HEK293 (cell line): Measurements from ENCODE around the gene ABCF1.
A peak's percentile ranks its signal among the peaks of the same experiment; 100 is the strongest.

Source experiments
- BCL11A ChIP-seq: fragments of 450-650 bp; formaldehyde crosslinking; IDR thresholded peaks from 2 replicates; pipeline ENCODE4 v1.5.1; 2016; ENCODE audit warnings: low read depth, missing biosample characterization, missing genetic modification characterization
- HOXA7 ChIP-seq: sonication (generic); formaldehyde crosslinking; IDR thresholded peaks from 2 replicates; pipeline ENCODE4 v1.8.1; 2022; ENCODE audit warnings: missing genetic modification reagents, borderline replicate concordance
- KLF16 ChIP-seq: fragments of 450-650 bp; formaldehyde crosslinking; IDR thresholded peaks from 2 replicates; pipeline ENCODE4 v1.5.1; 2017; ENCODE audit warnings: missing biosample characterization, missing genetic modification characterization
- KLF9 ChIP-seq: fragments of 450-650 bp; formaldehyde crosslinking; IDR thresholded peaks from 2 replicates; pipeline ENCODE4 v1.5.1; 2016; ENCODE audit warnings: missing biosample characterization, missing genetic modification characterization, low read depth
- ZBTB20 ChIP-seq: fragments of 450-650 bp; formaldehyde crosslinking; IDR thresholded peaks from 2 replicates; pipeline ENCODE4 v1.5.1; 2016; ENCODE audit warnings: missing biosample characterization, missing genetic modification characterization
- ZFHX2 ChIP-seq: fragments of 450-650 bp; formaldehyde crosslinking; conservative IDR thresholded peaks from 2 replicates; pipeline ENCODE4 v1.5.1; 2016; ENCODE audit warnings: missing biosample characterization, missing genetic modification characterization
- ZFP69B ChIP-seq: fragments of 450-650 bp; formaldehyde crosslinking; IDR thresholded peaks from 2 replicates; pipeline ENCODE4 v1.5.1; 2016; ENCODE audit warnings: missing biosample characterization, missing genetic modification characterization
- ZNF10 ChIP-seq: fragments of 450-650 bp; formaldehyde crosslinking; IDR thresholded peaks from 2 replicates; pipeline ENCODE4 v1.5.1; 2017; ENCODE audit warnings: missing biosample characterization, missing genetic modification characterization
- ZNF157 ChIP-seq: fragments of 450-650 bp; formaldehyde crosslinking; IDR thresholded peaks from 2 replicates; pipeline ENCODE4 v1.5.1; 2016; ENCODE audit warnings: missing biosample characterization, missing genetic modification characterization
- ZNF624 ChIP-seq: fragments of 450-650 bp; formaldehyde crosslinking; IDR thresholded peaks from 2 replicates; pipeline ENCODE4 v1.5.1; 2017; ENCODE audit warnings: missing biosample characterization, missing genetic modification characterization
- ZNF660 ChIP-seq: fragments of 450-650 bp; IDR thresholded peaks from 2 replicates; pipeline ENCODE4 v1.5.1; 2018; ENCODE audit warnings: missing biosample characterization, mild to moderate bottlenecking, missing genetic modification characterization
- ZNF664 ChIP-seq: fragments of 450-650 bp; formaldehyde crosslinking; IDR thresholded peaks from 2 replicates; pipeline ENCODE4 v1.5.1; 2016; ENCODE audit warnings: missing biosample characterization, missing genetic modification characterization
- ZNF843 ChIP-seq: fragments of 450-650 bp; formaldehyde crosslinking; IDR thresholded peaks from 2 replicates; pipeline ENCODE4 v1.5.1; 2016; ENCODE audit warnings: missing biosample characterization, missing genetic modification characterization
- TF ChIP-seq, protein P1 (sequence below): fragments of 450-650 bp; formaldehyde crosslinking; IDR thresholded peaks from 2 replicates; pipeline ENCODE4 v1.5.1; 2016; ENCODE audit warnings: missing biosample characterization, missing genetic modification characterization
- TF ChIP-seq, protein P2 (sequence below): fragments of 450-650 bp; formaldehyde crosslinking; IDR thresholded peaks from 2 replicates; pipeline ENCODE4 v1.5.1; 2016; ENCODE audit warnings: missing biosample characterization, missing genetic modification characterization
- TF ChIP-seq, protein P3 (sequence below): fragments of 450-650 bp; formaldehyde crosslinking; IDR thresholded peaks from 2 replicates; pipeline ENCODE4 v1.5.1; 2016; ENCODE audit warnings: missing biosample characterization, missing genetic modification characterization
- TF ChIP-seq, protein P4 (sequence below): fragments of 450-650 bp; formaldehyde crosslinking; optimal IDR thresholded peaks from 2 replicates; pipeline ENCODE3; 2016; ENCODE audit warnings: missing biosample characterization, mild to moderate bottlenecking, missing genetic modification characterization
- TF ChIP-seq, protein P5 (sequence below): fragments of 450-650 bp; formaldehyde crosslinking; IDR thresholded peaks from 2 replicates; pipeline ENCODE4 v1.5.1; 2016; ENCODE audit warnings: missing biosample characterization, missing genetic modification characterization
- TF ChIP-seq, protein P6 (sequence below): fragments of 450-650 bp; formaldehyde crosslinking; conservative IDR thresholded peaks from 2 replicates; pipeline ENCODE4 v1.5.1; 2016; ENCODE audit warnings: low read depth, missing biosample characterization, missing genetic modification characterization
- TF ChIP-seq, protein P7 (sequence below): fragments of 450-650 bp; formaldehyde crosslinking; IDR thresholded peaks from 2 replicates; pipeline ENCODE4 v1.5.1; 2017; ENCODE audit warnings: missing biosample characterization, mild to moderate bottlenecking, missing genetic modification characterization, moderate library complexity

Gene ABCF1

DNA sequence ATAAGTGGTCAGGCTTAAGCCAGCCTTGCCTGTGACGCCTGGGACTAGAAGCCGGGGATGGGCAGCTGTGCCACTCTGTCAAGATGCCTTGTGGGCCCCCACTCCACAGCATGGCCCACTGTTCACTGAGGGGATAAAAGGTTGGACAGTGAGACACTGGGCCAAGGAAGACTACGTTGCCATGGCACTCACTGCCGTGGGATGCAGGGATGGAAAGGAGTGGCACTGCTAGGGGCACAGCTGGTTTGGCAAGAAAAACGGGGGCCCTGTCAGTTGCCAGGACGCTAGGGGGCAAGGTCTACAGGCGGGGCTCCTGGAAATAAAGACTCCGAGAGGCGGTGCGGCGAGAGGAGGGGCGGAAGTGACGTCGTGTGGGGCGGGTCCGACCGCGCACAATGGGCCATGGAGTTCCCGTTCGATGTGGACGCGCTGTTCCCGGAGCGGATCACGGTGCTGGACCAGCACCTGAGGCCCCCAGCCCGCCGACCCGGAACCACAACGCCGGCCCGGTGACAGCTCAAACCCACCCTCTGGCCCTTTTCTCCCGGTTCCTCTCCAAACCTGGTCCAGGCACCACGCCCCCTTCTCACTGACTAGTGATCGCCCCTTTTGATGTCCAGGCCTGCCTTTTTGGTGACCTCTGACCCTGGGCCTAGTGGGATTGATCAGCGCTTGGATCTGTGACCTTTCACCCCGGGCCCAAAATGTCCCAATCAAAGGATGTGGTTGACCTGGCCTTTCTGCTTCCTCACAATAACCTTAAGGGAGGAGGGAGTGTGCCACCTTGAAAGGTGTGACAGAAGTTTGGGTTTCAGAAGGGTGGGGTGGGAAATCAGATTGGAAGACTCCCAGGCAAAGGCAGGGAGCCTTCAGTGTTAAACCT, 55.5 kb downstream of the ABCF1 start, which contains the start of gene ATAT1 (continued):
- TF ChIP-seq ZBTB20 (tag by site-specific recombination) (peak; percentile 60), ZNF660 (no peak), KLF16 (tag by site-specific recombination) (no peak; the same call in 1 of the 2 replicates), ZNF624 (tag by site-specific recombination) (no peak), KLF9 (tag by site-specific recombination) (peak; percentile 97), ZNF157 (tag by site-specific recombination) (no peak), ZNF664 (tag by site-specific recombination) (no peak), HOXA7 (CRISPR knock-in tag) (no peak), ZFHX2 (tag by site-specific recombination) (no peak), ZNF10 (tag by site-specific recombination) (0 out of 2 replicates have a peak, but pooled peaks have one; percentile 46), ZFP69B (tag by site-specific recombination) (peak; percentile 95), ZNF843 (tag by site-specific recombination) (peak; percentile 50; the same call in 1 of the 2 replicates), BCL11A (0 out of 2 replicates have a peak, but pooled peaks have one; percentile 50)
- TF ChIP-seq, protein P1, sequence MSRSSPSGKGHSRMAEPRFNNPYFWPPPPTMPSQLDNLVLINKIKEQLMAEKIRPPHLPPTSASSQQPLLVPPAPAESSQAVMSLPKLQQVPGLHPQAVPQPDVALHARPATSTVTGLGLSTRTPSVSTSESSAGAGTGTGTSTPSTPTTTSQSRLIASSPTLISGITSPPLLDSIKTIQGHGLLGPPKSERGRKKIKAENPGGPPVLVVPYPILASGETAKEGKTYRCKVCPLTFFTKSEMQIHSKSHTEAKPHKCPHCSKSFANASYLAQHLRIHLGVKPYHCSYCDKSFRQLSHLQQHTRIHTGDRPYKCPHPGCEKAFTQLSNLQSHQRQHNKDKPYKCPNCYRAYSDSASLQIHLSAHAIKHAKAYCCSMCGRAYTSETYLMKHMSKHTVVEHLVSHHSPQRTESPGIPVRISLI (tag by site-specific recombination): no peak
- TF ChIP-seq, protein P2, sequence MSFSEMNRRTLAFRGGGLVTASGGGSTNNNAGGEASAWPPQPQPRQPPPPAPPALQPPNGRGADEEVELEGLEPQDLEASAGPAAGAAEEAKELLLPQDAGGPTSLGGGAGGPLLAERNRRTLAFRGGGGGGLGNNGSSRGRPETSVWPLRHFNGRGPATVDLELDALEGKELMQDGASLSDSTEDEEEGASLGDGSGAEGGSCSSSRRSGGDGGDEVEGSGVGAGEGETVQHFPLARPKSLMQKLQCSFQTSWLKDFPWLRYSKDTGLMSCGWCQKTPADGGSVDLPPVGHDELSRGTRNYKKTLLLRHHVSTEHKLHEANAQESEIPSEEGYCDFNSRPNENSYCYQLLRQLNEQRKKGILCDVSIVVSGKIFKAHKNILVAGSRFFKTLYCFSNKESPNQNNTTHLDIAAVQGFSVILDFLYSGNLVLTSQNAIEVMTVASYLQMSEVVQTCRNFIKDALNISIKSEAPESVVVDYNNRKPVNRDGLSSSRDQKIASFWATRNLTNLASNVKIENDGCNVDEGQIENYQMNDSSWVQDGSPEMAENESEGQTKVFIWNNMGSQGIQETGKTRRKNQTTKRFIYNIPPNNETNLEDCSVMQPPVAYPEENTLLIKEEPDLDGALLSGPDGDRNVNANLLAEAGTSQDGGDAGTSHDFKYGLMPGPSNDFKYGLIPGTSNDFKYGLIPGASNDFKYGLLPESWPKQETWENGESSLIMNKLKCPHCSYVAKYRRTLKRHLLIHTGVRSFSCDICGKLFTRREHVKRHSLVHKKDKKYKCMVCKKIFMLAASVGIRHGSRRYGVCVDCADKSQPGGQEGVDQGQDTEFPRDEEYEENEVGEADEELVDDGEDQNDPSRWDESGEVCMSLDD: peak; percentile 55; the same call in 1 of the 2 replicates
- TF ChIP-seq, protein P3, sequence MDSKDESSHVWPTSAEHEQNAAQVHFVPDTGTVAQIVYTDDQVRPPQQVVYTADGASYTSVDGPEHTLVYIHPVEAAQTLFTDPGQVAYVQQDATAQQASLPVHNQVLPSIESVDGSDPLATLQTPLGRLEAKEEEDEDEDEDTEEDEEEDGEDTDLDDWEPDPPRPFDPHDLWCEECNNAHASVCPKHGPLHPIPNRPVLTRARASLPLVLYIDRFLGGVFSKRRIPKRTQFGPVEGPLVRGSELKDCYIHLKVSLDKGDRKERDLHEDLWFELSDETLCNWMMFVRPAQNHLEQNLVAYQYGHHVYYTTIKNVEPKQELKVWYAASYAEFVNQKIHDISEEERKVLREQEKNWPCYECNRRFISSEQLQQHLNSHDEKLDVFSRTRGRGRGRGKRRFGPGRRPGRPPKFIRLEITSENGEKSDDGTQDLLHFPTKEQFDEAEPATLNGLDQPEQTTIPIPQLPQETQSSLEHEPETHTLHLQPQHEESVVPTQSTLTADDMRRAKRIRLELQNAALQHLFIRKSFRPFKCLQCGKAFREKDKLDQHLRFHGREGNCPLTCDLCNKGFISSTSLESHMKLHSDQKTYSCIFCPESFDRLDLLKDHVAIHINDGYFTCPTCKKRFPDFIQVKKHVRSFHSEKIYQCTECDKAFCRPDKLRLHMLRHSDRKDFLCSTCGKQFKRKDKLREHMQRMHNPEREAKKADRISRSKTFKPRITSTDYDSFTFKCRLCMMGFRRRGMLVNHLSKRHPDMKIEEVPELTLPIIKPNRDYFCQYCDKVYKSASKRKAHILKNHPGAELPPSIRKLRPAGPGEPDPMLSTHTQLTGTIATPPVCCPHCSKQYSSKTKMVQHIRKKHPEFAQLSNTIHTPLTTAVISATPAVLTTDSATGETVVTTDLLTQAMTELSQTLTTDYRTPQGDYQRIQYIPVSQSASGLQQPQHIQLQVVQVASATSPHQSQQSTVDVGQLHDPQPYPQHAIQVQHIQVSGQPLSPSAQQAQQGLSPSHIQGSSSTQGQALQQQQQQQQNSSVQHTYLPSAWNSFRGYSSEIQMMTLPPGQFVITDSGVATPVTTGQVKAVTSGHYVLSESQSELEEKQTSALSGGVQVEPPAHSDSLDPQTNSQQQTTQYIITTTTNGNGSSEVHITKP (tag by site-specific recombination): 0 out of 2 replicates have a peak, but pooled peaks have one; percentile 19
- TF ChIP-seq, protein P4, sequence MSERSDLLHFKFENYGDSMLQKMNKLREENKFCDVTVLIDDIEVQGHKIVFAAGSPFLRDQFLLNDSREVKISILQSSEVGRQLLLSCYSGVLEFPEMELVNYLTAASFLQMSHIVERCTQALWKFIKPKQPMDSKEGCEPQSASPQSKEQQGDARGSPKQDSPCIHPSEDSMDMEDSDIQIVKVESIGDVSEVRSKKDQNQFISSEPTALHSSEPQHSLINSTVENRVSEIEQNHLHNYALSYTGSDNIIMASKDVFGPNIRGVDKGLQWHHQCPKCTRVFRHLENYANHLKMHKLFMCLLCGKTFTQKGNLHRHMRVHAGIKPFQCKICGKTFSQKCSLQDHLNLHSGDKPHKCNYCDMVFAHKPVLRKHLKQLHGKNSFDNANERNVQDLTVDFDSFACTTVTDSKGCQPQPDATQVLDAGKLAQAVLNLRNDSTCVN (tag by site-specific recombination): peak; percentile 79
- TF ChIP-seq, protein P5, sequence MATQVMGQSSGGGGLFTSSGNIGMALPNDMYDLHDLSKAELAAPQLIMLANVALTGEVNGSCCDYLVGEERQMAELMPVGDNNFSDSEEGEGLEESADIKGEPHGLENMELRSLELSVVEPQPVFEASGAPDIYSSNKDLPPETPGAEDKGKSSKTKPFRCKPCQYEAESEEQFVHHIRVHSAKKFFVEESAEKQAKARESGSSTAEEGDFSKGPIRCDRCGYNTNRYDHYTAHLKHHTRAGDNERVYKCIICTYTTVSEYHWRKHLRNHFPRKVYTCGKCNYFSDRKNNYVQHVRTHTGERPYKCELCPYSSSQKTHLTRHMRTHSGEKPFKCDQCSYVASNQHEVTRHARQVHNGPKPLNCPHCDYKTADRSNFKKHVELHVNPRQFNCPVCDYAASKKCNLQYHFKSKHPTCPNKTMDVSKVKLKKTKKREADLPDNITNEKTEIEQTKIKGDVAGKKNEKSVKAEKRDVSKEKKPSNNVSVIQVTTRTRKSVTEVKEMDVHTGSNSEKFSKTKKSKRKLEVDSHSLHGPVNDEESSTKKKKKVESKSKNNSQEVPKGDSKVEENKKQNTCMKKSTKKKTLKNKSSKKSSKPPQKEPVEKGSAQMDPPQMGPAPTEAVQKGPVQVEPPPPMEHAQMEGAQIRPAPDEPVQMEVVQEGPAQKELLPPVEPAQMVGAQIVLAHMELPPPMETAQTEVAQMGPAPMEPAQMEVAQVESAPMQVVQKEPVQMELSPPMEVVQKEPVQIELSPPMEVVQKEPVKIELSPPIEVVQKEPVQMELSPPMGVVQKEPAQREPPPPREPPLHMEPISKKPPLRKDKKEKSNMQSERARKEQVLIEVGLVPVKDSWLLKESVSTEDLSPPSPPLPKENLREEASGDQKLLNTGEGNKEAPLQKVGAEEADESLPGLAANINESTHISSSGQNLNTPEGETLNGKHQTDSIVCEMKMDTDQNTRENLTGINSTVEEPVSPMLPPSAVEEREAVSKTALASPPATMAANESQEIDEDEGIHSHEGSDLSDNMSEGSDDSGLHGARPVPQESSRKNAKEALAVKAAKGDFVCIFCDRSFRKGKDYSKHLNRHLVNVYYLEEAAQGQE (tag by site-specific recombination): peak; percentile 87
- TF ChIP-seq, protein P6, sequence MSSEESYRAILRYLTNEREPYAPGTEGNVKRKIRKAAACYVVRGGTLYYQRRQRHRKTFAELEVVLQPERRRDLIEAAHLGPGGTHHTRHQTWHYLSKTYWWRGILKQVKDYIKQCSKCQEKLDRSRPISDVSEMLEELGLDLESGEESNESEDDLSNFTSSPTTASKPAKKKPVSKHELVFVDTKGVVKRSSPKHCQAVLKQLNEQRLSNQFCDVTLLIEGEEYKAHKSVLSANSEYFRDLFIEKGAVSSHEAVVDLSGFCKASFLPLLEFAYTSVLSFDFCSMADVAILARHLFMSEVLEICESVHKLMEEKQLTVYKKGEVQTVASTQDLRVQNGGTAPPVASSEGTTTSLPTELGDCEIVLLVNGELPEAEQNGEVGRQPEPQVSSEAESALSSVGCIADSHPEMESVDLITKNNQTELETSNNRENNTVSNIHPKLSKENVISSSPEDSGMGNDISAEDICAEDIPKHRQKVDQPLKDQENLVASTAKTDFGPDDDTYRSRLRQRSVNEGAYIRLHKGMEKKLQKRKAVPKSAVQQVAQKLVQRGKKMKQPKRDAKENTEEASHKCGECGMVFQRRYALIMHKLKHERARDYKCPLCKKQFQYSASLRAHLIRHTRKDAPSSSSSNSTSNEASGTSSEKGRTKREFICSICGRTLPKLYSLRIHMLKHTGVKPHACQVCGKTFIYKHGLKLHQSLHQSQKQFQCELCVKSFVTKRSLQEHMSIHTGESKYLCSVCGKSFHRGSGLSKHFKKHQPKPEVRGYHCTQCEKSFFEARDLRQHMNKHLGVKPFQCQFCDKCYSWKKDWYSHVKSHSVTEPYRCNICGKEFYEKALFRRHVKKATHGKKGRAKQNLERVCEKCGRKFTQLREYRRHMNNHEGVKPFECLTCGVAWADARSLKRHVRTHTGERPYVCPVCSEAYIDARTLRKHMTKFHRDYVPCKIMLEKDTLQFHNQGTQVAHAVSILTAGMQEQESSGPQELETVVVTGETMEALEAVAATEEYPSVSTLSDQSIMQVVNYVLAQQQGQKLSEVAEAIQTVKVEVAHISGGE (tag by site-specific recombination): peak; percentile 96
- TF ChIP-seq, protein P7, sequence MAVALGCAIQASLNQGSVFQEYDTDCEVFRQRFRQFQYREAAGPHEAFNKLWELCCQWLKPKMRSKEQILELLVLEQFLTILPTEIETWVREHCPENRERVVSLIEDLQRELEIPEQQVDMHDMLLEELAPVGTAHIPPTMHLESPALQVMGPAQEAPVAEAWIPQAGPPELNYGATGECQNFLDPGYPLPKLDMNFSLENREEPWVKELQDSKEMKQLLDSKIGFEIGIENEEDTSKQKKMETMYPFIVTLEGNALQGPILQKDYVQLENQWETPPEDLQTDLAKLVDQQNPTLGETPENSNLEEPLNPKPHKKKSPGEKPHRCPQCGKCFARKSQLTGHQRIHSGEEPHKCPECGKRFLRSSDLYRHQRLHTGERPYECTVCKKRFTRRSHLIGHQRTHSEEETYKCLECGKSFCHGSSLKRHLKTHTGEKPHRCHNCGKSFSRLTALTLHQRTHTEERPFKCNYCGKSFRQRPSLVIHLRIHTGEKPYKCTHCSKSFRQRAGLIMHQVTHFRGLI (tag by site-specific recombination): no peak
